Stimulated activated CD4-positive, alpha-beta T cell treated with anti-CD3 and anti-CD28 coated beads, TNF-alpha, amount 100 ng/mL, for 4 hours (primary cell): Measurements from ENCODE around the gene UBE3C.
"Not testable (repeated sequence)": the region's sequence is repeated elsewhere in the genome, so short reads cannot be mapped to it uniquely, and the experiment has no call there.

Source experiments
- DNase-seq, 3 experiments: peaks; one replicate each; pipeline ENCODE4 v3.0.0-alpha.2; 2020; ENCODE audit warnings: low read depth in 3 of 3

Gene UBE3C

DNA sequence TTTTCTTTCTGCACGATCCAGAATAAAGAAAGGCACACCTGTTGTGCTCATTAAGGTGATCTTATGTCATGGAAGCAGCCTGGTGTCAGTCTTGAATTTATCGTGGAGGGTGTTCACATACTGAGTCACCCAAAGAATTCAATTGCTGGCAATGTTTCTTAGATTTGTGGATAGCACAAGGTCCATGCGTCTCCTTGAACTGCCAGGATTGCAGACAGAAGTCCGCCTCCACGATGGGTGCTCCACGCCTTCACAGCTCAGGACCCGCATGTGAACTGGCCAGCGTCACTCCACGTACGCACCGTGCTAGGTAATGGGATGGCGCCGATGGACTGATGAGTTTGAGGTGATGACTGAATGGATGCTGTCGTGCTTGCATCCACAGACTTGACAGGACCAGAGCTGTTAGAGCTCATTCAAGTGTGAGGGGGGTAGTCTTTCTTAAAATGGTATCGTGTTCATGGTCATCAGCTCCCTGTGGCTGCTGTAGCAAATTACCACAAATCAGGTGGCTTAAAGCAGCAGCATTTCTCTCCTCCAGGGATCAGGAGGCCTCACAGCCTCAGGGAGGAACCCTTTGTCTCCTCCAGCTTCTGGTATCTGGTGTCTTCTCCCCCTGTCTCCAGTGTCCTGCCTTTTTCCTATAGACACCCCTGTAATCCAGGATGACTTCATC, 132.7 kb downstream of the UBE3C start:
- DNase-seq, result no peak

GRCh38 chr7:157271991-157272324, 133.2 kb downstream of the UBE3C start:
- no peak for DNase-seq

DNA sequence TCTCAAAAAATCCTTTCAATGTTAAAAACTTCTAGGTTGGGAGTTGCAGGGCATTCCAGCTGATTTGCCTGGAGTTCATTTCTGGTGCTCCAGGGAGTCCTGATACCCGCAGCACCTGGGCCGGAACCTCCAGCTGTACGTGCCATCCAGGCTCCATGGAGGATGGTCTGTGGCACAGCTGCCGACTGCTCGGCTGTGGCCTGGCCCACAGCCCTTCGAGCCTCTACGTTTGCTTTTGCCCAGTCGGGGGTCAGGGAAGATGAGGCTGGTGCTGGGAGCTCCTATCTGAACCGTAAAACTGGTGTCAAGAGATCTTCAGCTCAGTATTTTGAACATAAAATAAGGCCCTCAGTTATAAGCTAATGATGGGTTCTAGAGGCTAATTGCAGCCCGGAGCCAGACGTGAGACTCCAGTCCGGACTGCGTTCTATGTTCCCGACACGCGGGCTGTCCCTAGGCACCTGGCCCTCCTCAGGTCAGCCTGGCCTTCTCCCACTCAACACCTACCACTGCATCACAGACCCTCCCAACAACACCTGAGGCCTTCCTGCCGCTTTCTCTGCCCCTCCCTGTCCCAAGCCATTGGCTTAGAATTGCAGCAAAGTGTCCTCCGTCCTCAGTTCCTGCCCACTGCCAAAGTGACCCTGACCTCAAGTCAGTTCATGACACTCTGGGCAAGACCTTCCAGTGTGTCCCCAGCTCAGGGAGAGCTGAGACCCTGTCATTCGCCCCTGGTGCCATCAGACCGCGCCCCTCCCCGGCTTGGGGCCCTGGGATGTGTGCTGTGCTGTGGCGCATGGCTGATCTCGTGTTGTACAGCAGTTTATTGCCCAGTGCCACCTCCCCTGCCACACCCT, 133.9 kb downstream of the UBE3C start:
- no peak for DNase-seq

GRCh38 chr7:157273208-157274093, 134.7 kb downstream of the UBE3C start:
- peak; percentile 41 to 45 (median 45) for DNase-seq

GRCh38 chr7:157274094-157274634, 135.4 kb downstream of the UBE3C start:
- not testable (repeated sequence) for DNase-seq

GRCh38 chr7:157274991-157275427, 136.3 kb downstream of the UBE3C start:
- DNase-seq, result no peak

DNA sequence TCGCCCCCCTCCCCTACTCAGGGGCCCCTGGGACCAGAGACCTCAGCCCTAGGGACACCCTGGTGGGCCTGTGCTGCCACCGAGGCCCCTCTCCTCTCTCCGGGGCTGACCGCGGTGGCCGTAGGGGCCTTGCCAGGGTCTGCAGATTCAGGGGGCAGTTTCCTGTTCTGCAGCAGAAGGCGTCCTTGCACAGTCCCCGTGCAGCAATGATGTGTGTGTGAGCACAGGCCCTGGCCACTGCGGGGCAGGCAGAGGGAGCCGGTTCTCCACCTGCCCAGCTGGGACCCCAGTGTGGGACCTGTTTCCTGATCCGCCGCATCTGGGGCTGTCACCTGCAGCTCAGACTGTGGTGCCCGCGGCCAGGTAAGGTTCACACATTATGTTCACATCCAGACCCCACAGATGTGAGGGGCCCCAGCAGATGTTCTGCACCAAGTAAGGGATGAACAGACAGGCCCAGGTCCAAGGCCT, 137.4 kb downstream of the UBE3C start:
- no peak for DNase-seq

GRCh38 chr7:157276731-157277562, 138.2 kb downstream of the UBE3C start:
- no peak for DNase-seq

DNA sequence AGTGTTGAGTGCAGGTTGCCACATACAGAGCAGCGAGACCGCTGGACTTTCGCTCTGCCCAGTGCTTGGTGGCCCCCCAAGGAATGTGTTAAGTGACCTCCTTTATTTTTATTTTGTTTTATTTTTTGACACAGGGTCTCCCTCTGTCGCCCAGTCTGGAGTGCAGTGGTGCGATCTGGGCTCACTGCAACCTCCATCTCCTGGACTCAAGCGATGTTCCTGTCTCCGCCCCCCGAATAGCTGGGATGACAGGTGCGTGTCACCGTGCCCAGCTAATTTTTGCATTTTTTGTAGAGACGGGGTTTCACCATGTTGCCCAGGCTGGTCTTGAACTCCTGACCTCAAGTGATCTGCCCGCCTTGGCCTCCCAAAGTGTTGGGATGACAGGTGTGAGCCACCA, 138.8 kb downstream of the UBE3C start:
- not testable (repeated sequence) for DNase-seq

DNA sequence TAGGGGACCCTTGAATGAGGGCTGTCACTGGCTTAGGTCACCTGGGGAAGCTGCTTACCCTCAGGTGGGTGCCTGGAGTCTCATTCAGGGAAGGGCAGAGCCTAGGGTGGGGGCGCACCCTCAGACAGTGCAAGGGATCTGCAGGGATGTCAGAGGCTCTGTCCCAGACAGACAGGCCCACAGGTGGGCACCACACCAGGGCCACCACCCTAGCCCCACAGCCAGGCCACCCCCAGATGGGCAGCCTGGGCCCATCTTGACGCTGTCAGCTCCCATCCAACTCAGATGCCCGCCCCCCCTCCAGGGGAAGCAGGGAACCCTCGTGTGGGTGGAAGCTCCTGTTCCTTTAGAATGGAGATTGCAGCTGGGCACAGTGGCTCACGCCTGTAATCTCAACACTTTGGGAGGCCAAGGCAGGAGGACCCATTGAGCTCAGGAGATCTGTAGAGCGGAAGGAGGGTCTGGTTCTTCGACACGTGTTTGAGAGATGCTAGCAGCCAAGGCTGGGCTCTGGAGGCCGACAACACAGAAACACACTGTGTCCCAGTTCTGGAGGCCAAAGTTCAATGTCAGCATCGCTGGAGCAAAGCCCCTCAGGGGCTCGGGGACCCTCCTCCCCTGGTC, 139.6 kb downstream of the UBE3C start:
- no peak for DNase-seq

DNA sequence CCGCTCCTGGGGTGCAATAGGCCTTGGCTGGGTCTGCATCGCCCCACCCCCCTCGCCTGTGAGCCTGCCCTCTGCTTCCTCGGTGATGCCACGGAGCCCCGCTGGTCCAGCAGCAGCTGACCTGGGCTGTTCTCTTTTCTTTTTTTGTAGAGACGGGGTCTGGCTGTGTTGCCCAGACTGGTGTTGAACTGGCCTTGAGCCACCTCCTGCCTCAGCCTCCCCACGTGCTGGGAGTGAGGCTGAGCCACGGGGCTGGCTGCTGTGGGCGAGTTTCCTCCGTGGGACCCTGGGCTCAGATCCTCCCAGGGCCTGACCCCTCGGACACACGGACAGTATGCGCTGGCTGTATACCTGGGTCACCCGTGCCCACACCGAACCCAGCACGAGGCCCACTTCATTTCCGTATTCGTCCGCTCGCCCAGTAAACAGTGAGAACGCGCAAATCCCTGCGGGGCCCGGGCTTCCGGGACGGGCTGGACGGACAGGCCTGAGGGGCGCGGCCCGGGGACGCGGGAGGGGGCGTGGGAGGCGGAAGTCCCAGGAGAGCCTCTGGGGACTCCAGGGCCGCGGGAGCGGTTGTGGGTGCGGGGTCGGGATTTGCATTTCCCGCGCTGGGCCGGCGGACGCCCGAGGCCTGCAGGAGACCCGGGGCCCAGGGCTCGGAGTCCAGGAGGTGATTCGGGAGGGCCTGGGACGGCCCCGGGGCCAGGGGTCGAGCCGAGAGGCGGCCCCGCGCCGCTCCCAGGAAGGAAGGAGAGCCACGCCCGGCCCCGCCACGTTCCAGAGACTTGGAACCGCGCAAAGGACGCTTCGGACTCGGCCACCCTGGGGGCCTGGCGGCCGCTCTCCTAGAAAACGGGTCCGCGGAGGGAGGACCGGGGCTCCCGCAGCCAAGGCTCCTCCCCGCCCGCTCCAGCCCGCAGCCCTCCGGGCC, 140.3 kb downstream of the UBE3C start:
- DNase-seq, result no peak

- DNase-seq, result no peak
These were observed 141.1 kb downstream of the UBE3C start for GRCh38 chr7:157279741-157280215.

- DNase-seq, result no peak
These were observed 141.6 kb downstream of the UBE3C start for GRCh38 chr7:157280216-157280841.

DNA sequence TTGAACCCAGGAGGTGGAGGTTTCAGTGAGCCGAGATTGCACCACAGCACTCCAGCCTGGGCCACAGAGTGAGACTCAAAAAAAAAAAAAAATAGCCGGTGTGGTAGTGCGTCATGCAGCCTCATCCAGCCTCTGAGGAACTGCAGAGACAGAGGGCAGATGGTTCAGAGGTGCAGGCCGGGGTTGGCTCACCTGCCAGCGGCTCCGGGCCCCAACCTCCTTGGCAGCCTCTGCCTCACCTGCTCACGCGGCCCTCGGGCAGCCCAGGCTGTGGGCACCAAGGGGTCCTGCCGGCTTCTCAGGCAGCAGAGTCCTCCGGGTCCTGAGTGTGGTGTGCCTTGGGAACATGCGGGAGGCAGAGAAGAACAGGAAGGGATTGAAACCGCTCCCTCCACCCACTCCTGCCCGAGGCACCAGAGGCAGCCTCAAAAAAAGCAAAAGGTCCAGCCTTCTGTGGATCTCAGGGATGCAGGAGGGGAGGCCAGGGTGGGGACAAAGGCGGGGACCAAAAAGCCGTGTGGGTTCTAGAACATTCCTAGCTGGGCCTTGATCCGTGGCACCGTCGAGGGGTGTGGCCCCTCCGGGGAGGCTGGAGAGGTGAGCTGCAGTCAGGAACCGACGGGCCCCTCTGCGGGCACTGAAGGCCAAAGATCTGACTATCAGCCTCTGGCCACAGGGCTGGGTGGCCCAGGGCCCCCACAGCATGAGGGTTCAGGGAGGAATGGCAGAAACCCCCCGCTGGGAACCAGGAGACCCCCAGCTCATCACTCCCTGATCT, 142.7 kb downstream of the UBE3C start:
- DNase-seq, result no peak

GRCh38 chr7:157282141-157282801, 143.5 kb downstream of the UBE3C start:
- no peak for DNase-seq

DNA sequence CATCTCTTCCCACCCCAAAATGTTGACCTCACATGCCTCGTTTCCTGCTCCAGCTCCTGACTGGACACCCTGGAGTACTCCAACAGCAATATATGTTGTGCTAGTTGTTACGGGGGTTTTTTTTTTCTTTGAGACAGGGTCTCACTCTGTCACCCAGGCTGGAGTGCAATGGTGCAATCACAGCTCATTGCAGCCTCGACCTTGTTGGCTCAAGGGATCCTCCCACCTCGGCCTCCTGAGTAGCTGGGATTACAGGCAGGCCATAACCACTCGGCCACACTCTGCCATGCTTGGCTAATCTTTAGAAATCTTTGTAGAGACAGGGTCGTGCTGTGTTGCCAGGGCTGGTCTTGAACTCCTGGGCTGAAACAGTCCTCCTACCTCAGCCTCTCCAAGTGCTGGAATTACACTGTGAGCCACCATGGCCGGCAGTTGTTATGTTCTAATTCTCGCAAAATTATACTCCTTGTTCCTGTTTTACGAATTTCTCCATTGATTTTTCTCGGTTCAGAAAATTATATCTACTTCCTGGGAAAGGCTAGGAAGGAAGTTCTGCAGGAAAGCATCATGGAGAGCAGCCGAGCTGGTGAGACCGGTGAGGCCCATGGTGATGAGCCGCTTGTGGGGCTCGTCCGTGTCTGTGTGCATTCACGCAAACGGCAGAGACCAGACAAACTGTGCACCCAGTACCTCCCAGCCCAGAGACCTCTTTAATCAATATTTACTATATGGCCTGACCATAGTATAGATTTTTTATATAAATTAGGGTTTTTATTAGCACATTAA, 145.7 kb downstream of the UBE3C start:
- no peak for DNase-seq
